Measurements from ENCODE around the gene LSM7. TPM values are rescaled to one million over a fixed set of nuclear protein-coding genes. Genes with fewer than 3 reads are reported as not detected.

The LSM7 gene
- 73.8 and 259 TPM in 2 replicates for total RNA-seq (2014; rRNA removed; shearing (Covaris generic); ENCODE audit: low replicate concordance)

DNA sequence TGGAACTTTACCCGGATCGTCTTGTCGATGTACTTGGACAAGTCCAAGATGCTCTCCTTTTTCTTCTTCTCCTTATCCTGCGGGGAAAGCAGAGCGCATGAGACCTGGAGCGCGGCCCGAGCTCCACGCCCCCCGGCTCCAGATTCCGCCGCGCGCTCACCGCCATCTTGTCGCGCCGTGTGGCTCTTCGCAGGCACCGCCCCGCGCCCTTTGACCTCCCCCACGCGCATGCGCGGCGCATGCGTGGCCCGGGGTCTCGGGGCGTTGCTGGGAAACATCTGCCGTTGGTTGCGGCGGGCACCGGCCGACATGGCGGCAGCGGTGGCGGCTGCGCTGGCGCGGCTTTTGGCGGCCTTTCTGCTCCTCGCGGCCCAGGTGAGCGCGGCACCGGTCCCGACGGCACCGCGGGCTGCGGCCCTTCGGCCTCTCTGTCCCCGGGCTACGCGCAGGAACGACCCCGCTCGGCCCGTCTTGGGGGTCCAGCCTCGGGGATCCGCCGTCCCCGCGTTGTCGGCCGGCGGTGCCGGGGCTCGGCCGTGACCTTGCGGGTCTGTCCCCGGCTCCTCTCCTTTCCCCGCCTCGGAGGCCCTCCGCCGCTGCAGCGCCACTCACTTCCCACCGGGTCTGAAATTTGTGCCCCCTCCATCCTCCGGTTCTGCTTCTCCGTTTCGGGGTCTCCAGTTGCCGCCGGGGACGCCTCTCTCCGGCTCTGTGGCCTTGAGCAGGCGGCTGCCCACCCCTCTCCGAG, at the start of gene LSM7, which contains the start of gene SPPL2B:
Gene LSM7 (minus strand): TSS at position 186 of the 748 bp plus-strand sequence. CDS start 20 bp downstream, at position 166.
Gene SPPL2B (plus strand): TSS at position 284 of the 748 bp plus-strand sequence. CDS start 26 bp downstream, at position 310.
- no peaks in the 10 kb centered on the region for H3K27me3 ChIP-seq
- H3K9me3 ChIP-seq, result no peaks in the 10 kb centered on the region
- peak; percentile 77 for DNase-seq
- peaks cover 15% of the 10 kb centered on the region for H3K36me3 ChIP-seq
- peak within 1 kb of the TSS; percentile 78 for H3K4me3 ChIP-seq

DNA sequence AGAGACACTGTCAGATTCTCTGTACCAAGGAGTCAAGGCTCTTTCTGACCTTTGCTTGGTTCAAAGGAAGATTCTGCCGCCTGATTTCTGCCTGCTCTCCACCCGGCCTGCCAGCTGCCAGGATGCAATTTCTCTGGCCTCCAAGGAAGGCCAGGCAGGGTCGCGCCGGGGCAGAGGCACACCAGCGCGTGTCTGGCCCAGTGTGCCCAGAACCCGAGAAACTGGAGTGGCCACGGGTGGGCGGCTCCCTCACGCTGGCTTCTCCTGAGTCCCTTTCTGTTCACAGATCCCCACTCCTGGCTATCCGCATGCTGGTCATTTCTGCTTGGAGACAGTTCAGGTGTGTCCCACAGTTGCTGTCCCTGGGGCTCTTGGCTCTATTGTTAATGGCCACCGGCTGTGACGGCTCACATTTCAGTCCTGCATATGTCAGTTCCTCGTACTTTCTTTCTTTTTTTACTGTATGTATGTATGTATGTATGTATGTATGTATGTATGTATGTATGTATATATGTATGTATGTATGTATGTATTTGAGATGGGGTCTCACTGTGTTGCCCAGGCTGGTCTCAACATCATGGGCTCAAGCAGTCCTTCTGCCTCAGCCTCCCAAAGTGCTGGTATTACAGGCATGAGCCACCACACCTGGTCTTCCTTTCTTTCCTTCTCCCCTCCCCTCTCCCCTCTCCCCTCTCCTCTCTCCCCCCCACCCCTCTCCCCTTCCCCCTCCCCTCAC, 48.6 kb upstream of the LSM7 start:
- H3K27me3 ChIP-seq, result no peaks in the 10 kb centered on the region
- no peak overlapping the region for H3K4me3 ChIP-seq
- no peaks in the 10 kb centered on the region for H3K9me3 ChIP-seq
- no peak for DNase-seq
- no peaks in the 10 kb centered on the region for H3K36me3 ChIP-seq

DNA sequence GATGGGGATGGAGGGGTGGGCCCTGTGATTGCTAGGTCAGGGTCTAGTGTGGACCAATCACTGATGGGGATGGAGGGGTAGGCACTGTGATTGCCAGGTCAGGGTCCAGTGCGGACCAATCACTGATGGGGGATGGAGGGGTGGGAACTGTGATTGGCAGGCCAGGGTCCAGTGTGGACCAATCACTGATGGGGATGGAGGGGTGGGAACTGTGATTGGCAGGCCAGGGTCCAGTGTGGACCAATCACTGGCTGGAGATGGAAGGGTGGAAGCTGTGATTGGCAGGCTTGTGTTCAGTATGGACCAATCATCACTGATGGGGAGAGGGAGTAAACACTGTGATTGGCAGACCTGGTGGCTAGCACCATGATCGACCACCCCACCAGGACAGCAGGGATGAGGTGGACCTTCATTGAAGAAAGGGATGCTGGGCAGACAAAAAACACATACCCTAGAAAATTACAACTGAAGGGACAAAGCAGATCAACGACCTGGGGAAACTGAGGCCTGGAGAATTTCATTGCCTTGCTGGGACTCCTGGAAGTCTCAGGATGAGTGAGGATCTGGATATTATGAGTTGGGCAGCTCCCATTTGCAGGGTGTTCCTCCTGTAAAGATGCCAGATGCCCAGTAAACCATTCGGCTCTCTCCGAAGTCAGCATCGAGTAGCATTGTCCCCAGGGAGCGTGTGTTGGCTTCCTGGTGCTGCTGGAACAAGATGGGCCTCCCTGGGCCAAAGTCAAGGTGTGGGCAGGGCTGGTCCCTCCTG, 47.2 kb upstream of the LSM7 start:
- Histone ChIP-seq H3K36me3 (no peaks in the 10 kb centered on the region), H3K9me3 (no peaks in the 10 kb centered on the region), H3K4me3 (no peak overlapping the region), H3K27me3 (no peaks in the 10 kb centered on the region)
- DNase-seq, result no peak

DNA sequence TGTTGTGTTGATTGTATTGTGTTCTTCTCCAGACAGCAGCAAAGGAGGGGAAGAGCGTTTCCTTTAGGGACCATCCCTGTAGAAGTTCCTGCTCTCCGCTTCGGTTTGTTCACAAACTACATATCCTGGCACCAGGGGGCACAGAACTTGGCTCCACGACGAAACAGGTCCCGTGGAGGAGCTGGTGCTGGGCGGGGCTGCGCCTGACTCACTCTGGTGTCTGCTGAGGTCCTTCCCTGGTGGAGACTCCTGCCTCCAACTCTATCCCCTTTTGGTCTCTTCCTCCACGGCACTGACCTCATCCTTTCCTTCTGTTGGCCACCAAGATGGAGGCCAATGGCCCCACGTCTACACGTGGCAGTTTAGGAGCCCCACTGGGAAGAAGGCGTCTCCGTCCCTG, 46.4 kb upstream of the LSM7 start:
- DNase-seq, result peak; percentile 49
- H3K9me3 ChIP-seq, result no peaks in the 10 kb centered on the region

DNA sequence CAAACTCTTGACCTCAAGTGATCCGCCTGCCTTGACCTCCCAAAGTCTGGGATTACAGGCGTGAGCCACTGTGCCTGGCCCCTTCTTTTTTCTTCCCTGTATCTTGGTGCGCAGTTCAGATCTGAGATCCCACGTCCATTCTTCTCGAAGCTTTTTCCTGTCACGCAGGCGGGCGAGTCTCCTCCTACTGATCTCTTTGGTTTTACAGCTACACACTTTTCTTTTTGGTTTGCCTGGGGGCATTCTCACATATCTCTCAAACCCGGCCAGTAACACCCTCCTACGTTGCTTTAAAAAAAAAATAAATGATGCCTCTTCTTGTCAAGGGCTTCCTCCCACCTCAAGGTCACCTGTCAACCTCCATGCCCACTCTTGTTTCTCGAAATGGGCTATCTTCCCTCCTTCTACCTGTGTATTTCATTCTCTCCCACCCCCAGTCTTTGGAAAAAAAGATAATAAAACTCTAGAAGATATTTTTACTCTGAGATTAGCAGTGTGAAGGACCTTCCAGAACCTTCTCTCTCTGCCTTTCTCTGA, 43.8 kb upstream of the LSM7 start:
- Histone ChIP-seq H3K36me3 (no peaks in the 10 kb centered on the region), H3K27me3 (no peaks in the 10 kb centered on the region), H3K4me3 (no peak overlapping the region), H3K9me3 (no peaks in the 10 kb centered on the region)
- DNase-seq, result no peak

More for the DNA sequence above, 46.4 kb upstream of the LSM7 start:
- H3K27me3 ChIP-seq, result no peaks in the 10 kb centered on the region
- no peaks in the 10 kb centered on the region for H3K36me3 ChIP-seq
- H3K4me3 ChIP-seq, result no peak overlapping the region

DNA sequence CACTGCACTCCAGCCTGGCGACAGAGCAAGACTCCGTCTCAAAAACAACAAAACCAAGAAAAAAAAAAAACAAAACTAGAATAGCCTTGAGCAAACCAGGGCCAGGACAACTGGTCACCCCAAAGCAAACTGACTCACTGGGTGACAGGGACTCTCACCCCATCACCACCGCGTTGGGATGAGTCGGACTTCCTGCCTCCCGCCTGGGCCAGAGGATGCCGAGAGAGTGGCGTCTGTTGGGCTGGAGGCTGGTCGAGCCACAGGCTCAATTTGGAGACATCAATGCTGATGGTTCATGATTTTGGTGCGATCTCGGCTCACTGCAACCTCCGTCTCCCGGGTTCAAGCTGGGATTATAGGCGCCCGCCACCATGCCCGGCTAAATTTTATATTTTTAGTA, 43.3 kb upstream of the LSM7 start:
- H3K27me3 ChIP-seq, result no peaks in the 10 kb centered on the region
- H3K36me3 ChIP-seq, result no peaks in the 10 kb centered on the region
- no peaks in the 10 kb centered on the region for H3K9me3 ChIP-seq
- no peak overlapping the region for H3K4me3 ChIP-seq
- DNase-seq, result peak; percentile 39

DNA sequence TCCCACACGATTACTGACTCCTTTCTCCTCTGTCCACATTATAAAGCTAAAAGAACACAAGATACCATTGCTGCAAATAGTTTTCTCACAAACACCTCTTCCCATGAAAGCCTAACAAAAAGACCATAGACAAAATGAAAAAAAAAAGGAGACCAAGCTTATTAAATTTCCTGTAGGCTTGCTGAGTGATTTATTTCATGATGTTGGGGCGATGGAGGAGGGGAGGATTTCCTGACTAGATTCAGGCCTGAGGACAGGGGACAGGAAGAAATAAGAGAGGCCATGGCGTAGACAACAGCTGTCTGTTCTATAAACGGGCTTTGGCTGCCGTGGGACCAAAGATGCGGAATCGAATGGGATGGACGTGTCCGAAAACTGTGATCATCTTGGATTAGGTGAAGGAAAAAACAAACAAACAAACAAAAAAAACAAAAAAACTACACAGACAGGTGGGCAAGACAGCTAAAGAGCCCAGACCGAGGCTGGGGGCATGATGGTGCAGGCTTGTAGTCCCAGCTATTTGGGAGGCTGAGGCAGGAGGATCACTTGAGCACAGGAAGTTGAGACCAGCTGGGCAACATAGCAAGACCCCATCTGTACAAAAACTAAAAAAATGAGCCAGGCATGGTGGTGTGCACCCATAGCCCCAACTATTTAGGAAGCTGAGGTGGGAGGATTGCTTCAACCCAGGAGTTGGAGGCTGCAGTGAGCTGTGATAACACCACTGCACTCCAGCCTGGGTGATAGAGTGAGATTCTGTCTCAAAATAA, 37.0 kb upstream of the LSM7 start:
- no peak overlapping the region for H3K4me3 ChIP-seq
- H3K36me3 ChIP-seq, result no peaks in the 10 kb centered on the region
- DNase-seq, result no peak
- H3K9me3 ChIP-seq, result no peaks in the 10 kb centered on the region
- no peaks in the 10 kb centered on the region for H3K27me3 ChIP-seq

DNA sequence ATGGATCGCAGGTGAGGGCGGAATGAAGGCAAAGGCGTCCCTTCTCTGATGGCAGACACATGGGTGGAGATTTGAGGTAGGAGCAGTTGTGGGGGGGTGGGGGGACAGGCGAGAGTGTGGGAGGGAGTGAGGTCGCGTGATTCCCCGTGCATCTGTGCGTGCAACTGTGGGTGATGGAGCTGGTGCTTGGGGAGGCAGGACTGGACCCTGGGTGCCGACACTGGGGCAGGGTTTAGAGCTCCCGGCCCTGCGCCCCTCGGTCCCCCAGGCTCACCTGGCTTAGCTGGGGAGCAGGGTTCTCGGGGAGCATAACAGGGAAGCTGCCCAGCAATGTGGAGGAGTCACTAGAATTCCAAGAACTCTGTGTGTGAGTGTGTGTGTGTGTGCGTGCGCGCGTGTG, 35.0 kb upstream of the LSM7 start:
- no peaks in the 10 kb centered on the region for H3K9me3 ChIP-seq
- H3K27me3 ChIP-seq, result peaks cover 14% of the 10 kb centered on the region
- no peaks in the 10 kb centered on the region for H3K36me3 ChIP-seq
- H3K4me3 ChIP-seq, result no peak overlapping the region
- no peak for DNase-seq

DNA sequence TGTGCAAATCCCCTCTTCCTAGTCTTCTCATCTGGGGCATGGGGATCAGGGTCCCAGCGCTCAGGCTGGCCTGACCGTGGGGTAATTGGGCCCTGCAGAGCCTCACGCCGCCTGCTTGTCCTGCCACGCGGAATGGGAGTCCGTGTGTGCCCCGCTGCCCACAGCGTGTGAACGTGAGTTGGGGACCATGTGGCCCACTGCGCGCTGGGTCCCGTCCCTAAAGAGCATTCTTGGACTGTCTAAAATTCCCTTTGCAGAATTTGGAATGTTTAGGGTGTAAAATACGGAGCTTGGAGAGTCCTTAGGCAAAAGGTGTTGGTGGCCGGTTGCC, 34.5 kb upstream of the LSM7 start:
- Histone ChIP-seq H3K4me3 (no peak overlapping the region), H3K9me3 (no peaks in the 10 kb centered on the region), H3K27me3 (peaks cover 19% of the 10 kb centered on the region), H3K36me3 (no peaks in the 10 kb centered on the region)
- no peak for DNase-seq

DNA sequence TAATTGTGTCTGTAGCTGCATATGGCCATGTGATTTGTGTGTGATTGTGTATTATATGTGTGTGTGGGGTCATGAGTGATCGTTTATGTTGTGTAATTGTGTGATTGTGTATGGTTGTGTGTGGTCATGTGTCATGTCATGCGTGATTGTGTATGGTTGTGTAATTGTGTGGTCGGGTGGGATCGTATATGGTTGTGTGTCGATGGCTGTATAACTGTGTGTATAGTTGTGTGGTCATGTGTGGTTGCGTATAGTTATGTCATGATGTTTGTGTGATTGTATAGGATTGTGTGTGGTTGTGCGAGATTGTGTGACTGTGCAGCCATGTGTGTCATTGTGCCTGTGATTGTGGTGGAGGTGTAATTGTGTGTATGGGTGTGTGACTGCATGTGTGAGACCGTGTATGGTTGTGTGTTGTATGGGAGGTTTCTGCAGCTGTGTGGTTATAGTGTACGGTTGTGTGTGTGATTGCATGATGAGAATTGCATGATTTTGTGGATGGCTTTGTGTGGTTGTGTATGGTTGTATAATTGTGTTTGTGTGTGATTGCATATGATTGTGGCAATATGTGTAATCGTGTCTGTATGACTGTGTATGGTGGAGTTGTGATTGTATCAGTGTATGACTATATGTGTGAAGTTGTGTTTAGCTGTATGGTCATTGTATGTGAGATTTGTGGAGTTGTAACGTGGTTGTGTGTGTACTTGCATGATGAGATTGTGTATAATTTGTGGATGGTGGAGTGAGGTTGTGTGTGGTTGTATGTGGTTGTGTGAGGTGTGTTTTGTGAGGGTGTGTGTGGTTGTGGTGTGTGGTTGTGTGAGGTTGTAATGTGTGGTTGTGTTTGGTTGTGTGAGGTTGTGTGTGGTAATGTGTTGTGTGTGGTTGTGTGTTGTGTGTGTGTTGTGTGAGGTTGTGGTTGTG, 33.9 kb upstream of the LSM7 start:
- H3K9me3 ChIP-seq, result no peaks in the 10 kb centered on the region
- peaks cover 19% of the 10 kb centered on the region for H3K27me3 ChIP-seq
- no peak overlapping the region for H3K4me3 ChIP-seq
- DNase-seq, result no peak
- H3K36me3 ChIP-seq, result no peaks in the 10 kb centered on the region

DNA sequence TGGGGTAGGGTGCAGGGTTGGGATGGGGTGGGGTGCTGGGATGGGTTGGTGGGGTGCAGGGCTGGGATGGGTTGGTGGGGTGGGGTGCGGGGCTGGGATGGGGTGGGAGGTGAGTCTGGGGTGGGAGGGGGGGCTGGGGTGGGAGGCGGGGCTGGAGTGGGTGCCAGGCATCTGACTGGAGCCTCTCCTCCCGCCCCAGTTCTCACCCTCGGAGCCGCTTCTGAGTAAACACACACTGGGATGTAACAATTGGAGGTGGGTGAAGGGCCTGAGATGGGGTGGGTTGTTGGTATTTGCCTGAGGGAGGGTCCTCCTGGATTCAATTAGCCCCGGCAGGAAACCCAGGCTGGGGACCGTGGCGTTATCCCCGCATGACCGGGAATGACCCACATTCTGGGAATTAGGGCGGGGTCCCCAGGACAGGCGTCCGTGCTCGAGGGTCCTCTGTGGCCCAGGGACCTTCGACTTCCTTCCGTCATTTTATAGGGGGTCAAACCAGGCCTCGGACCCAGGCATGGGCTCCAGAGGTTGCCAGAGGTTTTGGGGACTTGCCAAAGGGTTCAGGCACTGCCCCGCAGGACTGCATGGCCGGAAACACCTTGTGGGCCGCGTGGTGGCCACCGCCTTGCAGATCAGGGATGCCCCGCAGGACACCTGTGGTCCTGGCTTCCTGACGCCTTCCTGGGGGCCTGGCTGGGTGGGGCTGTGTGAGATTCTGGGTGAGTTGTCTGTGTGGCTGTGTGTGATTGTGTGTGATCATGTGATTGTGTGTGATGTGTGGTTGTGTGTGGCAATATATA, 33.1 kb upstream of the LSM7 start:
- DNase-seq, result no peak
- H3K27me3 ChIP-seq, result peaks cover 19% of the 10 kb centered on the region

DNA sequence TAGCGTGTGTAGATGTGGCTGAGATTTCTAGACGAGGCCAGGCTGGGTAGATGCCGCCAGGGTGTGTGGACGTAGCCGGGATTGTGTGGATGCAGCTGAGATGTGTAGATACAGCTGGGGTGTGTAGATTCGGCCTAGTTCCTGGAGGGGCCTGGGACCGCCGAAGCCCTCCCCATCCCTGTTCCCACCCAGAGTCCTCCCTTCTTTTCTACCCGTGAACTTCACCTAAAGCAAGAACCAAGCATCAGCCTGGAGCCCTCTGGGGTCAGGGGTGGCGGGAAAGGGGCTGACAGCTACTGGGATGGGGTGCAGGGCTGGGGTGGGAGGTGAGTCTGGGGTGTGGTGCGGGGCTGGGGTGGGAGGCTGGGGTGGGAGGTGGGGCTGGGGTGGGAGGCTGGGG, 32.4 kb upstream of the LSM7 start:
- Histone ChIP-seq H3K36me3 (no peaks in the 10 kb centered on the region), H3K4me3 (no peak overlapping the region), H3K27me3 (peaks cover 19% of the 10 kb centered on the region), H3K9me3 (no peaks in the 10 kb centered on the region)
- no peak for DNase-seq

More for the DNA sequence above, 33.1 kb upstream of the LSM7 start:
- no peaks in the 10 kb centered on the region for H3K36me3 ChIP-seq
- H3K9me3 ChIP-seq, result no peaks in the 10 kb centered on the region
- no peak overlapping the region for H3K4me3 ChIP-seq

DNA sequence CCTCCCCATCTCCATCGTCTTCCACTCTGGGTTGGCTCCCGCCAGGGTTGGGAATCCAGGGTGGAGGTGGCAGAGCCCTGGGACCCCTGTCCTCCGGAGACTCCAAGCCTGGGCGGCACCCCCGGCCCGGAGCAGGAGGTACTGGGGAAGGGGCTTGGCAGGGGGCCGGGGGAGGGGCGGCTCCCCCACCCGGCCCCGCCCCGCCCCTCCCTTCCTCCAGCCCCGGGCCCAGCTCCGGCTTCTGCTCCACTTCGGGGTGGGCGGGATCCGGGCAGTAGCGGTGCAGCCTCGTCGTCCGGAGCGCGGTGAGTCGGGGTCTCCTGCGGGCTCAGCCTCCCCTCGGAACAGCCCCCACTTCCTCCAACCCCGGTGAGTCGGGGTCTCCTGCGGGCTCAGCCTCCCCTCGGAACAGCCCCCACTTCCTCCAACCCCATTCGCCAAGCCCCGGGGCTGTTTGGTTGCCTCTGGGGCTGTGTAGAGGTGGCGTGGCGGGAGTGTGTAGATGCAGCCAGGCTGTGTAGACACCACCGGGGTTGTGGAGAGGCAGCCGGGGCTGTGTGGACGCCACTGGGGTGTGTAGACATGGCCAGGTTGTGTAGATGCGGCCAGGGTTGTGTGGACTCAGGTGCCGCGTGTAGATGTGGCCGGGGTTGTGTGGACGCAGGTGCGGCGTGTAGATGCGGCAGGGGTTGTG, 31.8 kb upstream of the LSM7 start, which contains the start of gene TMPRSS9:
Gene TMPRSS9 (plus strand): TSS at position 274 of the 694 bp plus-strand sequence. CDS start 29,521 bp downstream, outside the sequence.
- H3K9me3 ChIP-seq, result no peaks in the 10 kb centered on the region
- no peaks in the 10 kb centered on the region for H3K36me3 ChIP-seq
- peaks cover 19% of the 10 kb centered on the region for H3K27me3 ChIP-seq
- H3K4me3 ChIP-seq, result no peak within 1 kb of the TSS
- DNase-seq, result no peak

DNA sequence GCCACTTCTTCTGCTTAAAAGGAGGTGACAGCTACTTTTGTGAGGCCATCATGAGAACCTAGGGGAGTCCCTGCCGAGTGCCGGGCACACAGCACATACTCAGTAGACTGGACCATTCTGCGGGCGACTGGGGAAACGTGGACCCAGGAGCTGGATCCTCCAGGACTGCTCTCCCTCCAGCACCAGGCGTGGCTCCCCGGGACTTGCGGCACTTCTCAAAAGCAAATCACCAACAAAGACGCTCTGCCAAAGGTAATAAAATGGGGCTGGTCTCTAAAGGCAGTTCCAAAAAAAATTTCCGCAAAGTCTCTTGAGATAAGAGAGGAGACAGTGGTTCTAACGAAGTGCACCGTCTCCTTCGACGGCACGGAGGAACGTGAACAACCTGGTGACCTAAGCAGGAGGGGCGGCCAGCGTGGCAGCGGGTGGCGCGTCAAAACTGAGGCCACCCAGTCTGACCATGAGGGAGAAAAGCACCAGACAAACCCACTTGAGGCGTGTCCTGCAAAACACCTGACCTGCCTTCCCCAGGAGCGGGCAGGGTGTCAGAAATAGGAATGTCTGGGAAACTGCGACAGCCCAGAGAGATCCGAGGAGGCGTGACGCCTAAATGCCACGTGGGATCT, 30.3 kb upstream of the LSM7 start:
- Histone ChIP-seq H3K36me3 (no peaks in the 10 kb centered on the region), H3K27me3 (peaks cover 19% of the 10 kb centered on the region), H3K9me3 (no peaks in the 10 kb centered on the region), H3K4me3 (no peak overlapping the region)
- no peak for DNase-seq

Measured in MG63 (cell line).